ENCODE data around the gene SLC24A3.

The SLC24A3 gene

DNA sequence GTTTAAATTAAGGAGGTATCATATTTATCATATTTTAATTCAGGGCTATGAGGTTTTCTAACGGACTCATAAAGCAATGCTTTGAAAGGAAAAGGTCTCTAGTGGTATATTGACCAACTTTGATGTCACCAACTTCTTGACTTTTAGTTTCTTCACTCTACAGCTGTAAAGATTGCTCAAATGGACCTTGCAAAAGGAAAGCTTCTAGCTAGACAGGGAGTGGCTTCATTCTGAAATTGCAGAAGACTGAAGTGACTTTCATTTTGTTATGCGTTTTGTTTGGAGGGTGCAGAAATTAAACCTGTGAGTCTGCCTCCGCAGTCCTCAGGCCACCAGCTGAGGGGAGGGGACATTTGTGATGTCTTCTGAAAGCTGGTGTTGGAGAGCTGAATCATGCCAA is 95.7 kb downstream of the SLC24A3 start:
- DNase-seq, result no peak

DNA sequence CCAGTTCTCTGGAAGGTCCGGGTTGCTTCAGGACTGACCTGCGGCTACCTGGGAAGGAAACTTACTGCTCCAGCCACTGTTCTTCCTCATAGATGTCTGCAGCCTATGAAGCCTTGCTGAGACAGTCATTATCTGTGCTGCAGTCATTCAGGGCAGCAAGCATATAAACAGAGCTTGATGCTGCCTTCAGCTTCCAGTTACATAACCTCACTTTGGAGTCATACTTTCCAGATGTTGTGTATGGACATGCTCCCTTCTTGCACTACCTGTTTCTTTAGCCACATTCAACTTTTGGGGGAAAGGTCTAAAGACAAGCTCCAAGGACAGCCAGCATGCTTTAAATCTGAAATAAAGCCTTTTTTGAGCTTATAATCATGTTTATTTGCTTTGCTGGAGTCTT is 98.1 kb downstream of the SLC24A3 start:
- no peak for DNase-seq

DNA sequence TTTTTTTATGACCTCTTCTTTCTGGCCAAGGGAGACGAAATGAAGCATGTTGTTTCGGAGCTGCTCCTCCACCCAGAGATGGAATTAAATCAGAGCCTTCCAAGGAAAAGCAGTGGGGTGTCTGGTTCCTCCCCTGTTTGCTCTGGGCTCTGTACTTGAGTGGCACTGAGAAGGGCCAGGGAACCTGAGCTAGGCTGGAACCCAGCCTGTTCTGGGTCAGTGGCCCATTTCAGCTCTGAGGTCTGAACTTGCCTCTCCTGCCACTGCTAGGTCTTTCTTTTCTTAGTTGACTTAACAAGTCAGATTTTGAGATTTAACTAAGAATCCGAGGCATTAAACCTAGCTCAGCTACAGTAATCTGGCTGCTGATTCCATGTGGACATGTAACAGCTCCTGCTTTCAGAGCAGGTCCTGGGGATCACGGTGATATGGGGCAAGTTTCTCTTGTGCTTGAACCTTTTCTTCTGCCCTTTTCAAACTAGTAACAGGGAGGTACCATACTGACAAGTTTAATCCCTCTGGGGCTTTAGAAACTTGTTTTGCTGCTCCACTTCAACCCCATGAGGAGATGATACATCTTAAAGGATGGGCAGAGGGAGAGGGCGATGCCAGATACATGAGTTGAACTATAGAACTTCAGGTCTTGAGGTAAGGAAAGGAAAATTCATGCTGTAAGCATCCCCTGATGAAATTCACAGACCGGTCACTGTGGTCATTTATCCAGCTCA is 101.1 kb downstream of the SLC24A3 start:
- no peak for DNase-seq

DNA sequence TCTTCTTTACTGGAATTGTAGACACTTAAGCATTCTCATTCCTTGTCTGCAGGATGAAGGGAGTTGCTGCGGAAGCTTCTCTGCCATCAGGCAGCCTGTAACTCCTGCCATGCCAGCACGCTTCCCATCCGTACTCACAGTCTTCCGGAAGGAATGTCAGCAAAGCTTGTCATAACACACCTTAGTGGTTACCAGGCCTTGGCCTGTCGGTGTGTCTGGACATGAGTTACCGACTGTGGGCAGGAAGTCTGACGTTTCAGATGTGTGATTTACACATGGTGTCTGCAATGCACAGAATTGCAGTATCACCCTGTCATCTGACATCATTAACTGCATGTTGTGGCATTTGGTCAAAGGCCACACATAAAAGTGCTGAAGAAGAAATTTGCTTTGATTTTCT is 102.2 kb downstream of the SLC24A3 start:
- DNase-seq, result no peak

DNA sequence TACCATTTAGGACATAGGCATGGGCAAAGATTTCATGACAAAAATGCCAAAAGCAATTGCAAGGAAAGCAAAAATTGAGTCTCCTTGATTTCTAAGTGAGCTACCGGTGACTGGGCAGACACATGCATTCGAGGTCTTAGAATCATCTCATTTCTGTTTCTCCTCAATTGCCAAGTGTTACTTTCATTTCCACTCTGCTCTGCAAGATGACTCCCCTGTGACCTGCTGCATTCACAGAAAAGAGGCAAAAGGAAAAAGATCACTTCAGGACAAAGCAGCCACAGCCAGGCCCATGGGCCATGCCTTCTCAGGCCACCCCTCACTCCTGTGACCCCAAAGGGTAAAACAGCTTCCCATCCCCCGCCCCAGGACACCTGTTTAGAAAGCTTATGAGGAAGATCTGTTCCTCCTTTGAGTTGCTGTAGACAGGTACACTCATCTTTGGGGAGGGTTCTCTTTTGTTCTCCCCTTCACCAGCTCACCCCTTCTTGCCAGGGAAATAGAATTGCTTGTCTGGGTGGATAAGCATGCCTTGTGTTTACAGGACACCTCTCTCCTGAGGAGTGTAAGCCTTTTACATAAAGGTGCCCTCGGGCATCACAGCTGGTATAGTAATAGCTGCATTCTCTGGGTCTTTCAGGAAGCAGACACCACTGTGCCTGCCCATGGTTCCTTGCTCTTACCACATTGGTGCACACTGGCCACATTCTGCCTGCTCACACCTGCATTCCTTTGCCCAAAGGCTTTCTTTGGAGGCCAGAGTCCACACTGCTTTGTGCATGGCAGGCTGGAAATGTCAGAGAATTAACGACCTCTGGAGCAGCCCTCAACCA is 105.0 kb downstream of the SLC24A3 start:
- DNase-seq, result no peak

DNA sequence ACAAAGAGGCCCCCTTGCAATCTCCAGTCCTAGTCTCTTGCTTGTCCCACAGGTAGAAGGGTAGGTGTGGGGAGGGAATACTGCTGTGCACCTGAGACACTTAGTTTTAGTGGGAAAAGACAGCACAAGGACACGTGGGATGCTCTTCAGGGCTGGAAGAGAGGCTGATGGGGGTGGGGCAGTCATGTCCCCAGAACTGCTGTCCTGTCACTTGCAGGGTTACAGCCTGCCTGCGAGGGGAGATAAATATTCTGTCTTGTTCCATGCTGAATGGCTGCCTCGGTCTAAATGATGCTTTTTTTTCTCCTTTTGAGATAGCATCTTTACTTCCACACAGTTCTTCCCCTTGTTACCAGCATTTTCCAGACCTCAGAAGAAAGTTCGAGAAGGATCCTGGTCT is 106.2 kb downstream of the SLC24A3 start:
- DNase-seq, result no peak

DNA sequence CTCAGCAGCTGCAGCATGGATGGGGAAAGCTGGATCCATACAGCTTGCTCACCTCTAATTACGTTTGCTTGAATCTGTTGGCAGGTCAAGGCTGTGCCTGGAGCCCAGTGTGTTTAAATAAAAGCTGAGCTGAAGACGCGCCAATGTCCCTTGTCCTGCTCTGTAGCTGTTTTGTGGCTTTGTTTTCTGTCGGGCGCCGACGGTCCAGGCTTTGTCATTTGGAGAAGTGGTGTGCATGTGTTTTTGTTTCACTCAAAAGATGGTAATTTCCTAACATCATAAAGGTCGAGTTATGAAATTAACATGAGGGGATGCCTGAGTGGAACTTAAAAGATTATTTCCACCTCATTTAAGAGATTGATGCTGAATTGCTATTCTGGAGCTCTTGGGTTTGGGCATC is 107.6 kb downstream of the SLC24A3 start:
- DNase-seq, result no peak

DNA sequence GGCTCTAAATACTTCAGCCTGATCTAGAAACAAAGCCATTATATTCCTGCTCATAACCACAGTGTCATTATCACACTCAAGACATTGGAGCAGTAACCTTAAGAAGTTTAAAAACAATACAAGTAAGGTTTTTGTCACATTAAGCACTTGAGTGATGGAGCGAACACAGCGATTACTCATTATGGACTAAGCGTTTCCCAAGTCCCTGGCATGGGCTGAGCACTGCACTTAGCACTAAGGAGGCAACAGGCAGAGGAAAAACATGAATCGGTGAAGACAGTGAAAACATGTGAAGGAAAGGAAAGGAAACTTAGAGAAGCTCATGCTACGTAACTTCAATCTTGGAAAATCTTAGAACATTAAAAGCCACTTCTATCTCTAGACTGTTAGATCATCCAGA is 108.7 kb downstream of the SLC24A3 start:
- DNase-seq, result no peak

DNA sequence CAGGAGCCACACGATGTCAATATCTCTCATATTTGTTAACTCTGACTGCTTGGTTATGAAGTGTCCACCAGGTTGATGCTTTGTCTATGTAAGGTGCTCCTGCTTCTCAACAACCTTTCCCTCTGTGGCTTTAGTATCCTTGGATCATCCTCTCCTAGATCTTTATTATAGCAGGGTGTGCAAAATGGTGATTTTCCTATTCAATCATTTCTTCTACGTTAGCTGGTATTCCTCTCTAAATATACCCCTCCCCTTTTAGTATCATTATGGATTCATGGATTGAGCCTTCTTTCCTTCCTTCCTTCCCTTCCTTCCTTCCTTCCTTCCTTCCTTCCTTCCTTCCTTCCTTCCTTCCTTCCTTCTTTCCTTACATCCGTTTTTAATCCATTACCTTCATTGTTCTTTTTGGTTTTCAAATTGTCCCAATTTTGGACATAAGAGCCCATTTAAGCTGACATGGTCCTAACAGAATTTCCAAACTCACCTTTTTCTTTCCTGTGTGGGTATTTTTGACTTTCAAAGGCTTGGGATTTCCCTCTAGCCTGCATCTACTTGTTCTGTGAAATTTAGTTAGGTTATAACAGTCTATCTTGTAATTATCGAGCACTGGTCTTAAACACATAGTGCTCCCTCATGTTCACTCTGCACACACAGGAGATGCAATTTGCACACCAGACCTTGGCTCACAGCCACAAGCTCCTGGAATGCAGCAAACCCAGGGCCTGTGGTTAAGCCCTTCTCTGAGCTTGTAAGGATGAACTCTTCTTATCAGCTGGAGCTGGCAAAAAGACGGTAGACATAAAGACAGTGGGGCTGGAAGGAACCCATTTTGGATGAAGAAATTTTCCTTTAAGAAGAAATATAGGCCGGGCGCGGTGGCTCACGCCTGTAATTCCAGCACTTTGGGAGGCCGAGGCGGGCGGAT is 109.9 kb downstream of the SLC24A3 start:
- DNase-seq, result no peak

DNA sequence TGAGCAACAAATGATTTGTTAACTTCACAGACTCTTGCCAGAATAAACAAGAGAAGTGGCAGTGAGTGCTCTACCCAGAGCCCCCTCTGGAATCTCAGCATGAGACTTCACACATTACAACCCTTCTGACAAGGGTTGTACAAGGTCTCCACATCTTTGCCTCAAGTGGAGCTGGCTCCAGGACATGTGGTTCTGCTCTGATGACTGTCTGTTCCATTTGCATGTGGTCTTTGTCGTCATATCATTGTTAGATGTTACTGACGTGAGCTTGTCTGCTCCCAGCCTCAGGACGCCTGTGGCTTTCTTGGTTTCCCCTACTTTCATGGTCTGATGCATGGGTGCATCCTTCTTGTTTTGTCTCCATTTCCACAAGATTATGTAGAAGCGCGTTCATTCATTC is 115.0 kb downstream of the SLC24A3 start:
- DNase-seq, result peak; percentile 95

DNA sequence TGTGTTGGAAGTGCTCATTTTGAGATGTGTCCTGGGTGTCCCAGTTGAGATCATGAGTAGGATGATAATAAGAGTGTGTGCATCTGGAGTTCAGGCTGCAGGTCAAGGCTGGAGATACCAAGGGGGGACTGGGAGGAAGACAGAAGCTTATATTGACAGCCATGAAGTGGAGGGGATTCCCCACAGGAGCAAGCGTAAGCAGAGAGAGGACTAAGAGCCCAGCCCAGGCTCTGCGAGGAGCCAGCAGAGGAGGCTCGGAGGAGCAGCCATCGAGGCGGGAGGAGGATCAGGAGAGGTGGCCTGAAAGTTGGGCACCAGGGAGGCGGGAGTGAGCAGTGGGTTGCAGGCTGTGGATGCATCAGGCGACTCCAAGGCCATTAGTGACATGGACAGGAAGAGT is 116.2 kb downstream of the SLC24A3 start:
- no peak for DNase-seq

DNA sequence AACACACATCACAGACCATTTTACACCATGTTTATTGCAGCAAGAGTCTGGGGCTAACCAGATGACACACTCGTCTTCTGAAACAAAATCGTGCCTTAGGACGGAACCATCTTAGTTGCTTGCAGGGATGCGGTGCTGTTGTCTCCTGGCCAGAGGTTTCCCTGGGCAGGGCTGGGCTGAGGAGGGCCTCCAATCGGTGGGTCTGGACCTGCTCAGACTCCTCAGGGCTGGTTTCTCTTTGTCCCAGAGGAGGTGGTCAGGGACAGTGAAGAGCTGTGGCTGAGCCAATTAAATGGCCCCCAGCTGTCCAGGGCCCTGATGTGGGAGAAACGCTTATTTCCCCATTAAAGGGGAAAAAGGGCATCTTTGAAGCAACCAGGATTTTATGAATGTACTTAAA is 117.6 kb downstream of the SLC24A3 start:
- DNase-seq, result no peak

DNA sequence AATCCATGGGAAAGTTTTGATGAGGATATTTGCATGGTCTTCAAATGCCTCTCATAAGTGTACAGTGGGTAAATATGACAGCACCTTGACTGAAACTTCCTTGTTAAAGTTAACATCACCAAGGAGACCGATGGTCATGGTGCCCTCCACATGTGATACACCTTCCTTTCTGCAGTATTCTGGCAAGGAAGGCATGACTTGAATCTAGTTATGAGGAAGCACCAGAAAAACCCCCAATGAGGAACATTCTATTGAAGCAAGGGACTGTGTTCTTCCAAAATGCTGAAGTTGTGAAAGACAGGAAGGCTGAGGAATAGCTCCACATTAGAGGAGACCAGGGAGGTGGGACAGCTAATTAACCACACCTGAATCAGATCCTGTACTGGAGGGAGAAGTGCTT is 118.3 kb downstream of the SLC24A3 start:
- no peak for DNase-seq

DNA sequence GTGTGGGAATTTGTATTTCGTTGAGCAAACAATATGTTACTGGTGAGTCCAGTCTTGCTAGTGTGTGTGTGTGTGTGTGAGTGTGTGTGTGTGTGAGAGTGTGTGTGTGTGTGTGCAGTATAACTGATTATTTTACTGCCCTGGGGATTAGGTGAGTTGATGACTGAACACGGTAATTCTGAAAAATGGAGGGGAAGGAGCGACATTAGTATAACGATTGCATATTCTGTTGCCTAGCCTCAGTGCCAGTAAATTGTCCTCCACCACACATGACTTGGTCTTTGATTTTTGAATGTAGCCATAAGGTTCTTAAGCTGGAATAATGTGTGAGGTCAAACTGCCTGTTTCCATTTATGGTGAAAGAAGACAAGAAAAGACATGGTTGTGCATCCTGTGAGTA is 121.1 kb downstream of the SLC24A3 start:
- no peak for DNase-seq

DNA sequence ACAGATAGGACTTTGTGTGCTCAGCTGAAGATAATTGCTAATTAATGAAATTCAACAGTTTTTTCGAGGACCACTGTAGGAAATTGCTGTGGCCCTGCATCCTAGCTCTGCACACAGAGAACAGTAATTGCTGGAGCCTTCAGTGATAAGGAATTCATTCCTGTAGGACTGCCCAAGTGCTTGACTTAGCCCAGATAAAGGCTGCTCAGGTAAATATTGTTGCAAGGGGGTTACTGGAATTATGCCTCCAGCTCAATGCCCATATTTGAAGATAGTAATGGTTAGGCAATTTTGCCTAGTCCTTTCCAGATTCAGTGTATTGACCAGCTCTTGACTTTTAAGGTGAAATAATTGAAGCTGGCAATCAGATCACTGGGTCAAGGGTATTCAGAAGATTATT is 122.9 kb downstream of the SLC24A3 start:
- DNase-seq, result no peak

DNA sequence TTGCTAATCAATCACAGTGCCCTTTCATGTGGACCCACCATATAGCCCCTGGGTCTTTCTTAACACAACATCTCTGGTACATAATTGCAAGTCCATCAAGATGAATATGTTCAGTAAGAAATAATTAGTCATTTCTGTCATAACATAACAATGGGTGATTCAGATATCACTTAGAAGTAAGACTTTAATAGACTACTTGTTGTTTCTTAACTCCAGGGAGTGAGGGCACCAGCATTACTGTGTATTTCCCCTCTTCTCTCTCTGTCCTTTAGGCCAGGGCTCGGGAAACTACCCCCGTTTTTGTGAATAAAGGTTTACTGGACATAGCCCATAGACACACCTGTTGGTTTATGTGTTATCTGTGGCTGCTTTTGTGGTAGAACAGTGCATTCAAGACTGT is 123.5 kb downstream of the SLC24A3 start:
- no peak for DNase-seq

DNA sequence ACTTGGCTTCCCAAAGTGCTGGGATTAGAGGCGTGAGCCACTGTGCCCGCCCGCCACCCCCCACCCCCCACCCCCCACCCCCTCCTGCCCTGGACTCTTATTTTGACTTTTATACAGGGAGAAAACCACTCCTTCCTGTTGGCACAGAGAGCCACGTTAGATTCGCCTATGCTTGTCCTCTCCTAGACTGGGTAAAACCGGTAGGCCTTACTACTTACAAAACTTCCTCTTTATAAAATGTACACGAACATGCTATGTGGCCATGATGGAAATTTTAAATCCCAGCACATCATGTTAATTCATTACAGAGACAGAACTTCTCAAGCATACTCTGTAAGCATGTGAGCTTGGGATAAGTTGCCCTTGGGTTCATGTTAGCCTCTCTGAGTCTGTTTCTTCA is 124.2 kb downstream of the SLC24A3 start:
- DNase-seq, result no peak

DNA sequence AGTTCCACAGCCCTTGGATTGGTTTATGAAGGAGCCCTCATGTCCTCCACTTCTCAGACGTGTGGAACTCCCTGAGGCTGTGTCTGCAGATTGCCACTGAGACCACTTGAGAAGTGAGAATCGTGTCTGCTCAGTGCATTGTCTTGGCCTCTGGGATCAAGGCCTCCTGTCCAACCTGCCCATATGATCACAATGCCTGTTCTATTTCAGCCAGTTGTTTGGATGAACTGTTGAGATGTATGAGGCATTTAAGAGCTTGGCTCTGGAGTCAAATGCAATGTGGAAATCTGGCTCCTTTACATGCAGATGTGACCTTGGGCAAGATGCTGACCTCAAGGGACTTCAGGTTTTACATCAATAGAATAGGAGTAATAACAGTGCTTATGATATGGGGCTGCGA is 125.9 kb downstream of the SLC24A3 start:
- DNase-seq, result no peak

DNA sequence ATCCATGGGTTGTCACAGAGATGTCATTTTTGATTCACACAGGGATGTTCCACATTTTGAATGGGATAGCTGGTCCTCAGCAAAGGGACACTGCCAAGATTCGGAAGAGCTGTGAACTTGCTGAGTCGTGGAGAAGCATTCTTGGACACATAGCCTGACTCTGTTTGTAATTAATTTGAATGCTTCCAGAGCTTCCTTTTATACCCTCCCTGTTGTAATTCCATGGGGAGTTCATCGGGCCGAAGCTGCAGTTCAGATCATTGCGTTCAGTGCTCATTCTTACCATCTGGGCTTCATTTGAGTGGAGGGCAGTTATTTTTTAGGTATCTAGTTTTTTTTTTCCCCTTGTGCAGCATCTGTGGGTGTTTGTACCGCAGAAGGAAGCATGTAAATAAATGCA is 126.5 kb downstream of the SLC24A3 start:
- DNase-seq, result no peak

DNA sequence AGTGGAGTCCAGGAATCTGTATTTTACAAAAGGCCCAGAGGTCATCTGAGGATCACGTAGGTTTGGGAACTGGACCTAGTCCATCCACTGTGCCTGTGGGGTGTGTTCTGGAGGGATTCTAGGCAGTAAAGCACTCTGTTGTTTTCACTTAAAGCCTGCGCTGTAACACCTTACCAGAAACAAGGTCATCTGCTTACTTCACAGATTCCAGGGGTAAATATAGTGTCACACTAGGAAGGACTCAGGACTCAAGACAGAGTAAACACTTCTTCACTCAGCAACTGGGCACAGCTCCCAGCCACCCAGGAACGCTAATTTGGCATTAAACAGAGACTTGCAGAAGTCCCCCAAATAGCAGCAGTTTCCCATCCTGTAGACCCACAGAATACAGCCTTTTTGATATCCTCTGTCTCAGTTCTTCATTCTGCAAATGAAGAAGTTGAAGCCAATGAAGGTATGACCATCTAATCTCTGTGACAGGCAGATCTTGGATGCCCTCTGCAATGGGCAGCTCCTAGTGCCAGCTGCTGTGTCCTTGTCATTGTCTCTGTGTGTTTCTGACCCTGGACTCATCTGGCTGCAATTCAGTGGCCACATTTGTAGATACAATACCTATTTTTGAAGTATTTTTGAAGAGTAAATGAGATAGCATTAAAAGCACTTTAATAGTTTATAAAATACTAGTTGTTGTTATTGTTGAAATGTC is 129.1 kb downstream of the SLC24A3 start:
- no peak for DNase-seq

DNA sequence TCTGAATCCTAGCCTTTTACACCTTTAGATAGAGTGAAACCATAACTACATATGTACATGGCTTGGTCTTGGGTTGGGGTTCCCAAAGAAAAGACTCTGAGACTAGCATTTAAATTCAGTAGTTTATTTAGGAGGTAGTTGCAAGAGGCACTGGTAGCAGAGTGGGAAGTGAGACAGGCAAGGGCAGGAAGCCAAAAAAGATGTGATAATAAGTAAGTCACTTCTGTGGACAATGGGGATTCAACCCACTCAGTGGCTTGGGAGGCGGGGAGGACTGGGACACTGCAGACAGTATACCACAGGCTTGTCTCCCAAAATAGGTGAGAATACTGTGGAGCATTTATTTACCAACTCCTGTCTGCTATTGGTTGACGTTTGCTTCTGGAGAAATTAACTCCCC is 131.9 kb downstream of the SLC24A3 start:
- DNase-seq, result no peak

DNA sequence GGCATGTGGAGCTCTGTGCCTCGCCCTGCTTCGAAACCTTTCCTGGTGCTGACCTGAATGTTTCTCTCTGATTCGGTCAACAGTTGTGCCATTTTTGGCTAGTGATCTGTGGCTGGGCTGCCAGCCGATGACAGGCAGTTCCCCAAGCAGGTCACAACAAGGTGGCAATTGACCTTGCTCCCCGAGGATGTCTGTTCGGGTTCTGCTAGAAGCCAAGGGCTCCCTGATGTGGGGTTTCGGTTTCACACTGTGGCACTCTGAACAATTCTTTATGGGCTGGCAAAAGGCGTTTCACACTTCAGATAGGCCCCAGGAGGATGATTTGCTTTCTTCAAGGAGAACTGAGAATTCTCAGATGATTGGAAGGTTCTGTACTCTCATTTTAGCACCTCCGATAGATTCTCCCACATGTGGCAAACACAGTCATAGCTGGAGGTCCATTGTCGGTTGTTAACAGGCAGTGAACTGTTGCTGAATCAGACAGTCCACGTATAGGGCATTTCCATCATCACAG is 135.6 kb downstream of the SLC24A3 start:
- DNase-seq, result no peak

DNA sequence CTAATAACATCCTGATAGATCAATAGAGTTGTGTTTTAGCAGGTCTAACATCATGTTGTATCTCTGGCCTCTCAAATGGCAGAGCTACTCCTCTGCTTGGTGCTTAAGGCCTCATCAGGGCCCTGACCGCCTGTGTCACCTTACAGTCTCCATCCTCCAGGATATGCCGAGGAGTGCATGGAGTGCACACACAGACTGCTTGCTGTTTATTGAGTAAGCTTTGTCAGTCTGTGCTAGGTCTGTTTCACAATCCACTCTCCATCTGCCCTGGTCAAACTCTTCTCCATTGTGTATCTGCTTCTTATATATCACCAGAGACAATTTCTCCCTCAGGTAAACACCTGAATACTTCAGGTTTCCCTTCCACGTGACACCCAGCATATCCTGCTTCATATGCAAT is 136.1 kb downstream of the SLC24A3 start:
- DNase-seq, result no peak

Measured in DMS79 (cell line).